ENCODE results near the gene FUS. TPM values are rescaled to one million over a fixed set of nuclear protein-coding genes. Genes with fewer than 3 reads are reported as not detected.

FUS gene
- 45.7 and 65.8 TPM in 2 replicates for total RNA-seq

GRCh38 chr16:31179747-31180459 lies at the start of gene FUS:
TSS of gene FUS (plus strand) at chr16:31180139. CDS start at chr16:31180215, 76 bp downstream.

GRCh38 chr16:31135535-31136286 lies 44.2 kb upstream of the FUS start, which contains the start of gene PRSS8:
TSS of gene PRSS8 (minus strand) at chr16:31135727. CDS start at chr16:31135498, 229 bp downstream.

GRCh38 chr16:31149894-31150890 lies 29.7 kb upstream of the FUS start, which contains the start of gene PRSS36:
TSS of gene PRSS36 (minus strand) at chr16:31150066. CDS start at chr16:31150035, 31 bp downstream.

GRCh38 chr16:31202414-31203375 lies 22.8 kb downstream of the FUS start, which contains the start of gene PYCARD:
TSS of gene PYCARD (minus strand) at chr16:31202760. CDS start at chr16:31202690, 70 bp downstream.

GRCh38 chr16:31213877-31214707 lies 34.2 kb downstream of the FUS start, which contains the start of gene TRIM72:
TSS of gene TRIM72 (plus strand) at chr16:31214119. CDS start at chr16:31214739, 620 bp downstream.

GRCh38 chr16:31216422-31217135 lies 36.6 kb downstream of the FUS start, which contains the start of gene PYDC1:
TSS of gene PYDC1 (minus strand) at chr16:31217135. CDS start at chr16:31217028, 107 bp downstream.

Other genes starting within 250 kb of the FUS start
- 36.4 and 49.0 TPM in 2 replicates for gene ORAI3, start 231.1 kb upstream of the FUS start, total RNA-seq
- gene SETD1A, start 222.4 kb upstream of the FUS start, total RNA-seq: 1.8 and 4.9 TPM in 2 replicates
- 11.6 and 13.4 TPM in 2 replicates for gene HSD3B7, start 194.9 kb upstream of the FUS start, total RNA-seq
- 0.59 and 2.8 TPM in 2 replicates for gene STX1B, start 169.5 kb upstream of the FUS start, total RNA-seq
- 23.2 and 29.7 TPM in 2 replicates for gene STX4, start 146.6 kb upstream of the FUS start, total RNA-seq
- gene ZNF668, start 105.9 kb upstream of the FUS start, total RNA-seq: 8.3 and 9.8 TPM in 2 replicates
- 9.5 and 16.3 TPM in 2 replicates for gene ZNF646, start 105.7 kb upstream of the FUS start, total RNA-seq
- gene PRSS53, start 91.2 kb upstream of the FUS start, total RNA-seq: 3.6 and 9.6 TPM in 2 replicates
- 163 and 273 TPM in 2 replicates for gene VKORC1, start 85.3 kb upstream of the FUS start, total RNA-seq
- 19.3 and 33.3 TPM in 2 replicates for gene BCKDK, start 71.8 kb upstream of the FUS start, total RNA-seq
- gene KAT8, start 62.5 kb upstream of the FUS start, total RNA-seq: 31.5 and 32.1 TPM in 2 replicates
- gene PRSS8, start 44.4 kb upstream of the FUS start, total RNA-seq: not detected in 2 replicates
- gene PRSS36, start 30.1 kb upstream of the FUS start, total RNA-seq: 0.30 TPM in 1 of 2 replicates, not detected in the other
- 27.3 and 28.7 TPM in 2 replicates for gene PYCARD, start 22.6 kb downstream of the FUS start, total RNA-seq
- gene TRIM72, start 34.0 kb downstream of the FUS start, total RNA-seq: not detected in 2 replicates
- gene PYDC1, start 37.0 kb downstream of the FUS start, total RNA-seq: not detected in 2 replicates
- not detected in 2 replicates for gene ITGAM, start 79.8 kb downstream of the FUS start, total RNA-seq
- gene ITGAX, start 175.0 kb downstream of the FUS start, total RNA-seq: not detected in 2 replicates
- not detected in 2 replicates for gene ITGAD, start 213.2 kb downstream of the FUS start, total RNA-seq
- gene COX6A2, start 248.2 kb downstream of the FUS start, total RNA-seq: not detected in 2 replicates